HCT116 (cell line): ENCODE measurements around the gene C1orf122. TPM values are rescaled to one million over a fixed set of nuclear protein-coding genes. Genes with fewer than 3 reads are reported as not detected.
A peak's percentile ranks its signal among the peaks of the same experiment; 100 is the strongest.

Experiments
- ATAC-seq: fragments of 200-7000 bp; cut with Tn5 transposase; 2 replicates; pipeline ENCODE4 v1.9.1; 2020; ENCODE audit warnings: mild to moderate bottlenecking, moderate library complexity
- BruUV-seq: library from RNA; stranded (reverse); fragments of 400-500 nt; replicated peaks from 2 replicates; lab custom pipeline; 2021; lab: Mats Ljungman, UMichigan
- CTCF ChIA-PET: fragments of 300-600 bp; sonication (Branson Sonifier 250); formaldehyde crosslinking; loops from one replicate; lab custom pipeline; 2021; ENCODE audit warnings: antibody characterized with exemption; lab: Charles Lee
- POLR2A ChIA-PET: fragments of 300-600, 350-600 bp; sonication (Branson Sonifier 250); formaldehyde crosslinking; loops from one replicate; lab custom pipeline; 2021; ENCODE audit warnings: antibody characterized with exemption; lab: Charles Lee
- RAD21 ChIA-PET, 2 experiments: fragments of 300-600 bp; sonication (Branson Sonifier 250); formaldehyde crosslinking; loops; one replicate each; lab custom pipeline; 2023; ENCODE audit warnings: low total read pairs in 2 of 2; ENCODE audit not compliant: uncharacterized antibody in 2 of 2, unreplicated experiment in 2 of 2, low non-redundant PET in 1 of 2; lab: Charles Lee
- DNase-seq: peaks from one replicate; pipeline ENCODE4 v3.0.0-alpha.2; 2010; ENCODE audit warnings: low read depth, low spot score
- H2AFZ ChIP-seq: fragments of 200-600 bp; shearing (Covaris generic), sonication (generic); 2 replicates; pipeline ENCODE4 v1.6.1; 2017; ENCODE audit warnings: low read depth, mixed run types, mixed read lengths, antibody characterized with exemption, low read length; ENCODE audit not compliant: poor library complexity, severe bottlenecking
- H3K27ac ChIP-seq: 2 replicates; pipeline ENCODE4 v1.5.1; 2012; ENCODE audit warnings: low read depth, low read length
- H3K27me3 ChIP-seq: fragments of 200-600 bp; sonication (generic); 2 replicates; pipeline ENCODE4 v1.6.1; 2016; ENCODE audit warnings: mixed run types, low read length, mixed read lengths; ENCODE audit not compliant: insufficient read depth
- H3K36me3 ChIP-seq, 2 experiments: fragments of 200-500 bp in 1 of 2; fragments of 200-600 bp in 1 of 2; sonication (Bioruptor generic) in 1 of 2; sonication (generic) in 1 of 2; 2 replicates each; pipeline versions ENCODE4 v1.5.1 to v1.6.1; 2014 to 2016; ENCODE audit warnings: low read length in 2 of 2, inconsistent platforms in 1 of 2, mixed read lengths in 1 of 2, mixed run types in 1 of 2; ENCODE audit not compliant: insufficient read depth in 2 of 2, control insufficient read depth in 1 of 2
- H3K4me1 ChIP-seq, 2 experiments: fragments of 200-600 bp in 1 of 2; sonication (generic) in 1 of 2; 2 replicates each; pipeline versions ENCODE4 v1.5.1 to v1.6.1; 2012 to 2017; ENCODE audit warnings: low read length in 2 of 2, inconsistent platforms in 1 of 2, mild to moderate bottlenecking in 1 of 2, mixed read lengths in 1 of 2, mixed run types in 1 of 2, moderate library complexity in 1 of 2; ENCODE audit not compliant: insufficient read depth in 2 of 2, control insufficient read depth in 1 of 2
- H3K4me2 ChIP-seq: fragments of 200-600 bp; sonication (generic); 2 replicates; pipeline ENCODE4 v1.6.1; 2017; ENCODE audit warnings: mixed run types, low read length, mixed read lengths
- H3K4me3 ChIP-seq, 2 experiments: fragments of 200-600 bp in 1 of 2; sonication (generic) in 1 of 2; replicated peaks in 1 of 2; 2 replicates each; pipeline ENCODE4 v1.5.1; 2011 to 2016; ENCODE audit warnings: low read length in 2 of 2, control low read depth in 1 of 2, low read depth in 1 of 2, mild to moderate bottlenecking in 1 of 2, mixed read lengths in 1 of 2, mixed run types in 1 of 2
- H3K79me2 ChIP-seq: fragments of 200-600 bp; sonication (generic); 2 replicates; pipeline ENCODE4 v1.6.1; 2017; ENCODE audit warnings: mild to moderate bottlenecking, mixed run types, low read length, moderate library complexity, mixed read lengths; ENCODE audit not compliant: insufficient read depth
- H3K9ac ChIP-seq: fragments of 200-600 bp; sonication (generic); 2 replicates; pipeline ENCODE4 v1.6.1; 2016; ENCODE audit warnings: low read length, mixed read lengths
- H3K9me2 ChIP-seq: fragments of 200-600 bp; sonication (generic), shearing (Covaris generic); 2 replicates; pipeline ENCODE4 v1.6.1; 2017; ENCODE audit warnings: mixed run types, mild to moderate bottlenecking, moderate library complexity; ENCODE audit not compliant: insufficient read depth
- H3K9me3 ChIP-seq, 2 experiments: fragments of 200-500 bp in 1 of 2; fragments of 200-600 bp in 1 of 2; sonication (Bioruptor generic) in 1 of 2; sonication (generic) in 1 of 2; 2 replicates each; pipeline ENCODE4 v1.6.1; 2014 to 2017; ENCODE audit warnings: low read length in 2 of 2, mixed read lengths in 2 of 2, inconsistent platforms in 1 of 2, low read depth in 1 of 2, mild to moderate bottlenecking in 1 of 2, mixed run types in 1 of 2, moderate library complexity in 1 of 2; ENCODE audit not compliant: control insufficient read depth in 1 of 2, insufficient read depth in 1 of 2
- H4K20me1 ChIP-seq: fragments of 200-600 bp; sonication (generic), shearing (Covaris generic); 2 replicates; pipeline ENCODE4 v1.6.1; 2017; ENCODE audit warnings: mixed run types, mild to moderate bottlenecking, moderate library complexity; ENCODE audit not compliant: insufficient read depth
- CBX3 ChIP-seq: IDR thresholded peaks from 2 replicates; pipeline ENCODE4 v1.6.1; 2012; ENCODE audit warnings: low read depth
- CEBPB ChIP-seq: IDR thresholded peaks from 2 replicates; pipeline ENCODE4 v1.6.1; 2012; ENCODE audit warnings: low read depth
- EGR1 ChIP-seq: IDR thresholded peaks from 2 replicates; pipeline ENCODE4 v1.6.1; 2012; ENCODE audit warnings: low read depth
- ELF1 ChIP-seq: IDR thresholded peaks from 2 replicates; pipeline ENCODE4 v1.6.1; 2012; ENCODE audit warnings: low read depth, borderline replicate concordance
- POLR2AphosphoS5 ChIP-seq: IDR thresholded peaks from 2 replicates; pipeline ENCODE4 v1.6.1; 2011; ENCODE audit warnings: mild to moderate bottlenecking, low read depth, low read length, moderate library complexity
- RAD21 ChIP-seq: IDR thresholded peaks from 2 replicates; pipeline ENCODE4 v1.6.1; 2012; ENCODE audit warnings: low read depth, mild to moderate bottlenecking
- REST ChIP-seq: IDR thresholded peaks from 2 replicates; pipeline ENCODE4 v1.6.1; 2012; ENCODE audit warnings: low read depth
- SIN3A ChIP-seq: IDR thresholded peaks from 2 replicates; pipeline ENCODE4 v1.6.1; 2012; ENCODE audit warnings: low read depth
- SP1 ChIP-seq: IDR thresholded peaks from 2 replicates; pipeline ENCODE4 v1.6.1; 2012; ENCODE audit warnings: low read depth
- intact Hi-C: fragments of 100-400 bp; cut with micrococcal nuclease; formaldehyde crosslinking; loops from 2 replicates; pipeline ENCODE4 v1.10.0; 2022
- total RNA-seq: library from RNA; stranded (reverse); gene quantifications from one replicate; pipeline ENCODE4 v1.2.1, GENCODE V29; 2021; ENCODE audit not compliant: unreplicated experiment

The C1orf122 gene
- total RNA-seq, 1 experiment from 2014 or later = 34.2 TPM

- Histone ChIP-seq H4K20me1 (peaks cover 23% of the 10 kb centered on the region; the same call in 1 of the 2 replicates), H3K79me2 (peaks cover 40% of the 10 kb centered on the region), H3K4me2 (no peak overlapping the region), H3K9me2 (no peaks in the 10 kb centered on the region), H3K9me3 (no peaks in the 10 kb centered on the region), H3K4me1 (peaks cover 7 to 9% of the 10 kb centered on the region in 2 experiments), H2AFZ (no peak overlapping the region), H3K27ac (no peak overlapping the region), H3K4me3 (no peak overlapping the region), H3K27me3 (no peaks in the 10 kb centered on the region), H3K36me3 (peaks cover 41 to 56% of the 10 kb centered on the region in 2 experiments), H3K9ac (no peak overlapping the region)
- TF ChIP-seq REST (no peak), POLR2AphosphoS5 (peak; percentile 14; the same call in 1 of the 2 replicates)
- POLR2A ChIA-PET = interaction anchor here (0.5 kb wide), 1 partner anchor 148 kb away, joined by 4 read pairs; no protein-coding TSS in a partner anchor
- BruUV-seq = no TSS peak
- CTCF ChIA-PET = no interaction called here
- RAD21 ChIA-PET = no interaction called here
- intact Hi-C loops = no loop called here
- DNase-seq = no peak
- no peak for ATAC-seq
Measured at GRCh38 chr1:37802439-37802838, 5.2 kb upstream of the C1orf122 start.

- ATAC-seq (no peak), DNase-seq (no peak)
- H3K27me3 ChIP-seq = no peaks in the 10 kb centered on the region
- TF ChIP-seq CEBPB = no peak
- TF ChIP-seq RAD21 = no peak
- TF ChIP-seq SP1 = no peak
- no peak for TF ChIP-seq ELF1
- no peak for TF ChIP-seq SIN3A
- no peak for TF ChIP-seq CBX3
- TF ChIP-seq EGR1 = no peak
- no peak for TF ChIP-seq REST
- CTCF ChIA-PET = no interaction called here
- peaks cover 16 to 37% of the 10 kb centered on the region in 2 experiments for H3K4me1 ChIP-seq
- peak overlapping the region; percentile 95 for H3K4me2 ChIP-seq
- no peaks in the 10 kb centered on the region for H3K9me3 ChIP-seq
- peaks cover 65% of the 10 kb centered on the region for H3K79me2 ChIP-seq
- H3K36me3 ChIP-seq = peaks cover 38 to 47% of the 10 kb centered on the region in 2 experiments
- RAD21 ChIA-PET = no interaction called here
- POLR2A ChIA-PET = interaction anchor here (1.2 to 3.1 kb wide), 4 partner anchors 9 to 117 kb away, joined by 3 to 10 read pairs (median 6); partner anchors contain the start of gene MTF1
- intact Hi-C loops = no loop called here
- H3K4me3 ChIP-seq = peak overlapping the region; percentile 78 to 98
- H3K9ac ChIP-seq = peak overlapping the region; percentile 81
- H2AFZ ChIP-seq = no peak overlapping the region
- peak overlapping the region; percentile 93 for H3K27ac ChIP-seq
- no TSS peak for BruUV-seq
- H3K9me2 ChIP-seq = no peaks in the 10 kb centered on the region
- peaks cover 24% of the 10 kb centered on the region; the same call in 1 of the 2 replicates for H4K20me1 ChIP-seq
Measured at GRCh38 chr1:37807220-37807554, 403 bp upstream of the C1orf122 start.
